Cardiac fibroblast (primary cell): ENCODE data around the gene RTN4RL1.

Source experiments
- DNase-seq, 2 donors: peaks; one replicate each; pipeline versions ENCODE4 v3.0.0 to v3.0.0-alpha.2; 2010; ENCODE audit warnings: low read depth in 2 of 2
- H3K4me3 ChIP-seq, 2 donors: replicated peaks in 1 of 2; 1 replicate in 1 of 2; 2 replicates in 1 of 2; pipeline ENCODE4 v1.5.1; 2011; ENCODE audit warnings: low read depth in 2 of 2, low read length in 2 of 2, mild to moderate bottlenecking in 2 of 2, moderate library complexity in 1 of 2
- TF ChIP-seq, protein P1 (sequence below): IDR thresholded peaks from one replicate; pipeline ENCODE4 v1.5.1; 2011; ENCODE audit warnings: low read depth, mild to moderate bottlenecking, low read length, inconsistent platforms

RTN4RL1 gene

DNA sequence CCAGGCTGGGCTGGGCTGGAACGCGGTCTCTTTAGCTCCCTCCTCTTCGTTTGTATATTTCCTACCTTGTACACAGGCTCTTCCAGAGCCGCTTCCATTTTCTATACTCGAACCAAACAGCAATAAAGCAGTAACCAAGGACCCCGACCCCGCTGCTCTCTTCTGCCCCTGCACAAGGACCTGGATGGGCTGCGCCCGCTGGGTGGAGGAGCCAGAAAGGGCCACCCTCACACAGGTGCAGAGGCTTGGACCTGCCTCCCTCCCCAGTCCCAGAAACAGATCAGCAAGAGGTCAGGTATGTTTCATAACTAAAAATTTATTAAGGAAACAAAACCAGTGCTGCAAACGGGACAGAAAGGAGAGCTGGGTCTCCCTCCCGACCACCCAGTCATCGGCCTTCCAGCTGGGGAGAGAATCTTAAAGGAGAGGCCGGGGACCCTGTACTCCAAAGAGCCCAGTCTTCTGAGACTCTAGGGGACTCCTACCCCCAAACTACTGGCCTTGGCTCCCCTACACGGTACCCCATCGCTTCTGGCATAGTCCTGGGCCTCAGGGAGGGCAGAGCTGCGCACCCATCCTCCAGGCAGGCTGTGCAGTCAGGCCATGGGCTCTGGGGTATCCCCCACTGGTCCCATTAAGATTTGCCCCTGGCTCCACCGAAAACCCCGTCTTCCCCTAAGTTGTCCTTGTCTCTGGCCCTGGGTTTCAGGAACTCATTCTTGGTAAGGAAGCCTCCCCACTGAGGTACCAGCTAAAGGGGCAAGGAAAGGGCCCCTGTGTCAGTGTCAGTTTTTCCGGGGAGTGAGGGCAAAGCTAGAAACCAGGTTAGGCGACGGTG is 34.6 kb upstream of the RTN4RL1 start:
- DNase-seq, result no peak
- TF ChIP-seq, protein P1, sequence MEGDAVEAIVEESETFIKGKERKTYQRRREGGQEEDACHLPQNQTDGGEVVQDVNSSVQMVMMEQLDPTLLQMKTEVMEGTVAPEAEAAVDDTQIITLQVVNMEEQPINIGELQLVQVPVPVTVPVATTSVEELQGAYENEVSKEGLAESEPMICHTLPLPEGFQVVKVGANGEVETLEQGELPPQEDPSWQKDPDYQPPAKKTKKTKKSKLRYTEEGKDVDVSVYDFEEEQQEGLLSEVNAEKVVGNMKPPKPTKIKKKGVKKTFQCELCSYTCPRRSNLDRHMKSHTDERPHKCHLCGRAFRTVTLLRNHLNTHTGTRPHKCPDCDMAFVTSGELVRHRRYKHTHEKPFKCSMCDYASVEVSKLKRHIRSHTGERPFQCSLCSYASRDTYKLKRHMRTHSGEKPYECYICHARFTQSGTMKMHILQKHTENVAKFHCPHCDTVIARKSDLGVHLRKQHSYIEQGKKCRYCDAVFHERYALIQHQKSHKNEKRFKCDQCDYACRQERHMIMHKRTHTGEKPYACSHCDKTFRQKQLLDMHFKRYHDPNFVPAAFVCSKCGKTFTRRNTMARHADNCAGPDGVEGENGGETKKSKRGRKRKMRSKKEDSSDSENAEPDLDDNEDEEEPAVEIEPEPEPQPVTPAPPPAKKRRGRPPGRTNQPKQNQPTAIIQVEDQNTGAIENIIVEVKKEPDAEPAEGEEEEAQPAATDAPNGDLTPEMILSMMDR, result no peak
- H3K4me3 ChIP-seq, result peak overlapping the region; percentile 8 to 69

DNA sequence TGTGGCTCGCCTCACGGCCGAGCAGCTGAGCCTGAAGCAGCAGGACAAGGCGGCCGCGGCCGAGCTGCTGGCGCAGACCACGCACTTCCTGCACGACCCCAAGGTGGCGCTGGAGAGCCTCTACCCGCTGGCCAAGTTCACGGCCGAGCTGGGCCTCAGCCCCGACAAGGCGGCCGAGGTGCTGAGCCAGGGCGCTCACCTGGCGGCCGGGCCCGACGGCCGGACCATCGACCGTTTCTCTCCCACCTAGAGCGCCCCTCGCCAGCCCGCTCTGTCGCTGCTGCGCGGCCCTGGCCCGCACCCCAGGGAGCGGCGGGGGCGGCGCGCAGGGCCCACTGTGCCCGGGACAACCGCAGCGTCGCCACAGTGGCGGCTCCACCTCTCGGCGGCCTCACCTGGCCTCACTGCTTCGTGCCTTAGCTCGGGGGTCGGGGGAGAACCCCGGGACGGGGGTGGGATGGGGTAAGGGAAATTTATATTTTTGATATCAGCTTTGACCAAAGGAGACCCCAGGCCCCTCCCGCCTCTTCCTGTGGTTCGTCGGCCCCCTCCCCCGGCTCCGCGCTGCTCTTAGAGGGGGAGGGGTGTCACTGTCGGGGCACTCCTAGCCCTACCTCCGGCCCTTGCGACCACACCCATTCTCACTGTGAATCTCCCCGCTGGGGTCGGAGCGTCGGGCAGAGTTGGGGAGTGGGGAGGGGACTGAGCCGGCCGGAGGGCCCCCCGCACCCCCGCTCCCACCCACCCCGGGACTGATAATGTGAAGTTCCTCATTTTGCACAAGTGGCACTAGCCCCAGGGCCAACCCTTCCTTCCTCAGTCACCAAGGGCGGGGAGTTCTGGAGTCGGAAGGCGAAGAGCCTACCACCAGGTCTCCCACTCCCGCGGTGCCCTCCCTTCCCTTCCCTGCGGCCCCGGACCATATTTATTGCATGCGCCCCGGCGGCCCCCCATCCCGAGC is 33.7 kb upstream of the RTN4RL1 start:
- TF ChIP-seq, protein P1, result peak; percentile 75
- peak overlapping the region; percentile 15 to 69 for H3K4me3 ChIP-seq
- peak; percentile 89 to 90 for DNase-seq

DNA sequence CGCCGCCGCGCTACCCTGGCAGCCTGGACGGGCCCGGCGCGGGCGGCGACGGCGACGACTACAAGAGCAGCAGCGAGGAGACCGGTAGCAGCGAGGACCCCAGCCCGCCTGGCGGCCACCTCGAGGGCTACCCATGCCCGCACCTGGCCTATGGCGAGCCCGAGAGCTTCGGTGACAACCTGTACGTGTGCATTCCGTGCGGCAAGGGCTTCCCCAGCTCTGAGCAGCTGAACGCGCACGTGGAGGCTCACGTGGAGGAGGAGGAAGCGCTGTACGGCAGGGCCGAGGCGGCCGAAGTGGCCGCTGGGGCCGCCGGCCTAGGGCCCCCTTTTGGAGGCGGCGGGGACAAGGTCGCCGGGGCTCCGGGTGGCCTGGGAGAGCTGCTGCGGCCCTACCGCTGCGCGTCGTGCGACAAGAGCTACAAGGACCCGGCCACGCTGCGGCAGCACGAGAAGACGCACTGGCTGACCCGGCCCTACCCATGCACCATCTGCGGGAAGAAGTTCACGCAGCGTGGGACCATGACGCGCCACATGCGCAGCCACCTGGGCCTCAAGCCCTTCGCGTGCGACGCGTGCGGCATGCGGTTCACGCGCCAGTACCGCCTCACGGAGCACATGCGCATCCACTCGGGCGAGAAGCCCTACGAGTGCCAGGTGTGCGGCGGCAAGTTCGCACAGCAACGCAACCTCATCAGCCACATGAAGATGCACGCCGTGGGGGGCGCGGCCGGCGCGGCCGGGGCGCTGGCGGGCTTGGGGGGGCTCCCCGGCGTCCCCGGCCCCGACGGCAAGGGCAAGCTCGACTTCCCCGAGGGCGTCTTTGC is 32.8 kb upstream of the RTN4RL1 start:
- DNase-seq, result peak; percentile 46 to 70
- TF ChIP-seq, protein P1, result no peak
- H3K4me3 ChIP-seq, result peak overlapping the region; percentile 30 to 69

DNA sequence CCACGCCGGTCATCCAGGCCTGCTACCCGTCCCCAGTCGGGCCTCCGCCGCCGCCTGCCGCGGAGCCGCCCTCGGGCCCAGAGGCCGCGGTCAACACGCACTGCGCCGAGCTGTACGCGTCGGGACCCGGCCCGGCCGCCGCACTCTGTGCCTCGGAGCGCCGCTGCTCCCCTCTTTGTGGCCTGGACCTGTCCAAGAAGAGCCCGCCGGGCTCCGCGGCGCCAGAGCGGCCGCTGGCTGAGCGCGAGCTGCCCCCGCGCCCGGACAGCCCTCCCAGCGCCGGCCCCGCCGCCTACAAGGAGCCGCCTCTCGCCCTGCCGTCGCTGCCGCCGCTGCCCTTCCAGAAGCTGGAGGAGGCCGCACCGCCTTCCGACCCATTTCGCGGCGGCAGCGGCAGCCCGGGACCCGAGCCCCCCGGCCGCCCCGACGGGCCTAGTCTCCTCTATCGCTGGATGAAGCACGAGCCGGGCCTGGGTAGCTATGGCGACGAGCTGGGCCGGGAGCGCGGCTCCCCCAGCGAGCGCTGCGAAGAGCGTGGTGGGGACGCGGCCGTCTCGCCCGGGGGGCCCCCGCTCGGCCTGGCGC is 32.1 kb upstream of the RTN4RL1 start:
- TF ChIP-seq, protein P1, result no peak
- peak overlapping the region in 1 of 2 donors; percentile 69 for H3K4me3 ChIP-seq
- DNase-seq, result peak; percentile 50 to 57

DNA sequence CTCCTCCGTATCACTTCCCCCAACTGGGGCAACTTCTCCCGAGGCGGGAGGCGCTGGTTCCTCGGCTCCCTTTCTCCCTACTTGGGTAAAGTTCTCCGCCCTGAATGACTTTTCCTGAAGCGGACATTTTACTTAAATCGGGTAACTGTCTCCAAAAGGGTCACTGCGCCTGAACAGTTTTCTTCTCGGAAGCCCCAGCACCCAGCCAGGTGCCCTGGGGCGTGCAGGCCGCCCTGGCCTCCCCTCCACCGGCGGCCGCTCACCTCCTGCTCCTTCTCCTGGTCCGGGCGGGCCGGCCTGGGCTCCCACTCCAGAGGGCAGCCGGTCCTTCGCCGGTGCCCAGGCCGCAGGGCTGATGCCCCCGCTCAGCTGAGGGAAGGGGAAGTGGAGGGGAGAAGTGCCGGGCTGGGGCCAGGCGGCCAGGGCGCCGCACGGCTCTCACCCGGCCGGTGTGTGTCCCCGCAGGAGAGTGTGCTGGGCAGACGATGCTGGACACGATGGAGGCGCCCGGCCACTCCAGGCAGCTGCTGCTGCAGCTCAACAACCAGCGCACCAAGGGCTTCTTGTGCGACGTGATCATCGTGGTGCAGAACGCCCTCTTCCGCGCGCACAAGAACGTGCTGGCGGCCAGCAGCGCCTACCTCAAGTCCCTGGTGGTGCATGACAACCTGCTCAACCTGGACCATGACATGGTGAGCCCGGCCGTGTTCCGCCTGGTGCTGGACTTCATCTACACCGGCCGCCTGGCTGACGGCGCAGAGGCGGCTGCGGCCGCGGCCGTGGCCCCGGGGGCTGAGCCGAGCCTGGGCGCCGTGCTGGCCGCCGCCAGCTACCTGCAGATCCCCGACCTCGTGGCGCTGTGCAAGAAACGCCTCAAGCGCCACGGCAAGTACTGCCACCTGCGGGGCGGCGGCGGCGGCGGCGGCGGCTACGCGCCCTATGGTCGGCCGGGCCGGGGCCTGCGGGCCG is 31.4 kb upstream of the RTN4RL1 start:
- H3K4me3 ChIP-seq, result peak overlapping the region; percentile 49 to 69
- DNase-seq, result peak; percentile 72 to 74
- TF ChIP-seq, protein P1, result no peak
